ENCODE measurements around the gene KIAA1755.

KIAA1755 gene

DNA sequence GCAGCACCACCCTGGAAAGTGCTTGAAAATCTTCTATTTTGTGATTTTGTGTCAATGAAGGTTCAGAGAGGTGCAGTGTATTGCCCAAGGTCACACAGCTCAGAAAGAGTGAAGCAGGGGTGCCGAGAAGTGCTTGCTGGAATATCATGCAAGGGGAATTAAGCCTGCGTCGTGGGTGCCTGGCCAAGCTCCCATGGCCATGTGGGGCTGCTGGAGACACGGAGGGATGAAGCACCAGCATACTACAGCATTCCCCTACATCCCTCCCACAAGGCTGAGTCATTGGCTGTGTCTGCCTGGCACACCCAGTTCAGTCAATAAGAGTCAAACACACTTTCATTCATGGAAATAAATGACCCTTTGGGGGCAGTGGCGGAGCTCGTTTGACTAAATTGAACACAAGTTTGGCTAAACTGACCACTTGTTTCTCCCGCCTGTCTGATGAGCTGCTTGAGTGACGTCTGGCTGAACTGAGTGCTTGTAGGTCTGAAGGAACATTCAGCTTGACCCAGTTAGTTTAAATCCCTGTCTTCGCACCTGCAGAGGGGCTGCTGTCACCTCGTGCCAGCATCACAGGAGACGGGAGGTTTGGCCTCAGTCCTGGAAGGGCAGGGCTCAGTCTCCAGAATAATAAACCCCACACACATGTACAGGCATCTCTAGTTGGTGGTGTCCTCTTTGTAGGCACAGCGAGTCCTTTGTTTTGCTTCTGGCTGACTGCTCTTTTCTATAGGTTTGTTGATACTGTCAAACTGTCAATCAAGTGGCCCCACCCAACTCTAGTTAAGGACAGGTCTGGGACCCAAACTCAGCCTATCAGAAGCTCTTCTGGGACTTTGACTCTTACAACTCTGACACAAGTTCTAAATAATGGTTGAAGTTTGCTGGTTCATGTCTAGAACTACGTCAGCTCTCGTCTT is 87.0 kb downstream of the KIAA1755 start:
- H3K79me2 ChIP-seq (ENCODE audit: insufficient read depth, low read length) = no peaks in the 10 kb centered on the region
- H3K36me3 ChIP-seq (ENCODE audit: insufficient read depth, low read length) = no peaks in the 10 kb centered on the region
- no peaks in the 10 kb centered on the region for H4K20me1 ChIP-seq (ENCODE audit: insufficient read depth, low read length, poor library complexity, severe bottlenecking)
- no peaks in the 10 kb centered on the region for H3K4me1 ChIP-seq (ENCODE audit: insufficient read depth, low read length, poor library complexity, severe bottlenecking)
- H3K9ac ChIP-seq (ENCODE audit: low read depth, low read length, poor library complexity, severe bottlenecking) = no peak overlapping the region
- no peaks in the 10 kb centered on the region for H3K9me2 ChIP-seq (replicated peaks; ENCODE audit: low read depth, low read length)
- H3K27me3 ChIP-seq (ENCODE audit: insufficient read depth, low read length, poor library complexity, severe bottlenecking) = no peaks in the 10 kb centered on the region
- no peaks in the 10 kb centered on the region for H3F3A ChIP-seq (ENCODE audit: low read depth)
- no peak overlapping the region for H2AFZ ChIP-seq (ENCODE audit: low read length)
- H3K9me3 ChIP-seq (ENCODE audit: insufficient read depth, low read depth, low read length) = no peaks in the 10 kb centered on the region
- H3K4me2 ChIP-seq (ENCODE audit: low read depth, low read length, poor library complexity, severe bottlenecking) = no peak overlapping the region
- TF ChIP-seq, protein P1, sequence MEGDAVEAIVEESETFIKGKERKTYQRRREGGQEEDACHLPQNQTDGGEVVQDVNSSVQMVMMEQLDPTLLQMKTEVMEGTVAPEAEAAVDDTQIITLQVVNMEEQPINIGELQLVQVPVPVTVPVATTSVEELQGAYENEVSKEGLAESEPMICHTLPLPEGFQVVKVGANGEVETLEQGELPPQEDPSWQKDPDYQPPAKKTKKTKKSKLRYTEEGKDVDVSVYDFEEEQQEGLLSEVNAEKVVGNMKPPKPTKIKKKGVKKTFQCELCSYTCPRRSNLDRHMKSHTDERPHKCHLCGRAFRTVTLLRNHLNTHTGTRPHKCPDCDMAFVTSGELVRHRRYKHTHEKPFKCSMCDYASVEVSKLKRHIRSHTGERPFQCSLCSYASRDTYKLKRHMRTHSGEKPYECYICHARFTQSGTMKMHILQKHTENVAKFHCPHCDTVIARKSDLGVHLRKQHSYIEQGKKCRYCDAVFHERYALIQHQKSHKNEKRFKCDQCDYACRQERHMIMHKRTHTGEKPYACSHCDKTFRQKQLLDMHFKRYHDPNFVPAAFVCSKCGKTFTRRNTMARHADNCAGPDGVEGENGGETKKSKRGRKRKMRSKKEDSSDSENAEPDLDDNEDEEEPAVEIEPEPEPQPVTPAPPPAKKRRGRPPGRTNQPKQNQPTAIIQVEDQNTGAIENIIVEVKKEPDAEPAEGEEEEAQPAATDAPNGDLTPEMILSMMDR (conservative IDR thresholded peaks at IDR 0.05; ENCODE audit: low read length) = no peak
- no peak for TF ChIP-seq EZH2phosphoT487 (IDR thresholded peaks at IDR 0.05; ENCODE audit: borderline replicate concordance)
- no peak overlapping the region for H3K4me3 ChIP-seq (ENCODE audit: low read length, poor library complexity, severe bottlenecking)

DNA sequence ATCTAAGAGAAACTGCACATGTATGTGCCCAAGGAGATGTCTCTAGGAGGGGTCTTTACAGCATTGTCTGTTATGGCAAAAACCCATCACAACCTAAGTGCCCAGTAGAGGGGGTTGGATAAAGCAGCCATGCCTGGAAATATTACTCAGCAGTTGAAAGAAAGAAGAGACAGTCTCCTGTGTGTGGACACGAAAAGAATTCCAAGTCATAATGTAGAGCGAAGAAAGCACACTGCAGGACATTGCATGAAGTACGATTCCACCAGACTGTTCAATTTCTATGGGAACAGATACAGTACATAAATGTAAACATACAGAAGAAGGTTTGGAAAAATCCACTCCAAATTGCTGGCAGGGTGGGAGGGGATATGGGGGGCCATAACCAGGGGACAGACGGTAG is 88.1 kb downstream of the KIAA1755 start:
- no peaks in the 10 kb centered on the region for H3K9me3 ChIP-seq (ENCODE audit: insufficient read depth, low read depth, low read length)
- H3K4me2 ChIP-seq (ENCODE audit: low read depth, low read length, poor library complexity, severe bottlenecking) = no peak overlapping the region
- no peaks in the 10 kb centered on the region for H3K79me2 ChIP-seq (ENCODE audit: insufficient read depth, low read length)
- no peak overlapping the region for H3K4me3 ChIP-seq (ENCODE audit: low read length, poor library complexity, severe bottlenecking)
- H3K36me3 ChIP-seq (ENCODE audit: insufficient read depth, low read length) = no peaks in the 10 kb centered on the region
- H4K20me1 ChIP-seq (ENCODE audit: insufficient read depth, low read length, poor library complexity, severe bottlenecking) = no peaks in the 10 kb centered on the region
- no peaks in the 10 kb centered on the region for H3F3A ChIP-seq (ENCODE audit: low read depth)
- no peaks in the 10 kb centered on the region for H3K27me3 ChIP-seq (ENCODE audit: insufficient read depth, low read length, poor library complexity, severe bottlenecking)
- no peak overlapping the region for H3K9ac ChIP-seq (ENCODE audit: low read depth, low read length, poor library complexity, severe bottlenecking)
- H3K4me1 ChIP-seq (ENCODE audit: insufficient read depth, low read length, poor library complexity, severe bottlenecking) = no peaks in the 10 kb centered on the region
- no peaks in the 10 kb centered on the region for H3K9me2 ChIP-seq (replicated peaks; ENCODE audit: low read depth, low read length)
- no peak for TF ChIP-seq EZH2phosphoT487 (IDR thresholded peaks at IDR 0.05; ENCODE audit: borderline replicate concordance)
- TF ChIP-seq, protein P1 (conservative IDR thresholded peaks at IDR 0.05; ENCODE audit: low read length) = peak; percentile 29; the same call in 1 of the 2 replicates
- H2AFZ ChIP-seq (ENCODE audit: low read length) = no peak overlapping the region

DNA sequence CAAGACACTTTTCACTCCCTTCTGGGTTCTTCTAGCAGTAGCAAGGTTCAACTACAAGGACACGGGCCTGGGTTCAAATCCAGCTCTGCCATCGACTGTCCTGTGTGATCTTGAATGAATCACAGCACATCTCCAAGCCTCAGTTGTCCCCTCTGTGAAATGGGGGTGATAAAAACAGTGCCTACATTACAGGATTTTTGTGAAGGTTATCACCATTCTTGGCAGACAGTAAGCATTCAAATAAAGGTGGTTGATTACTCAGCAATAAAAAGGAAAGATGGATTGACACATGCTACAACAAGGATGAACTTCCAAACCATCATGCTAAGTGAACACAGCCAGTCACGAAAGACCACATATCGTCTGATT is 88.9 kb downstream of the KIAA1755 start:
- no peak overlapping the region for H3K9ac ChIP-seq (ENCODE audit: low read depth, low read length, poor library complexity, severe bottlenecking)
- H3K4me2 ChIP-seq (ENCODE audit: low read depth, low read length, poor library complexity, severe bottlenecking) = no peak overlapping the region
- no peak overlapping the region for H3K4me3 ChIP-seq (ENCODE audit: low read length, poor library complexity, severe bottlenecking)
- H3K27me3 ChIP-seq (ENCODE audit: insufficient read depth, low read length, poor library complexity, severe bottlenecking) = no peaks in the 10 kb centered on the region
- no peaks in the 10 kb centered on the region for H4K20me1 ChIP-seq (ENCODE audit: insufficient read depth, low read length, poor library complexity, severe bottlenecking)
- H3K4me1 ChIP-seq (ENCODE audit: insufficient read depth, low read length, poor library complexity, severe bottlenecking) = no peaks in the 10 kb centered on the region
- H2AFZ ChIP-seq (ENCODE audit: low read length) = no peak overlapping the region
- no peak for TF ChIP-seq EZH2phosphoT487 (IDR thresholded peaks at IDR 0.05; ENCODE audit: borderline replicate concordance)
- TF ChIP-seq, protein P1 (conservative IDR thresholded peaks at IDR 0.05; ENCODE audit: low read length) = no peak
- H3K36me3 ChIP-seq (ENCODE audit: insufficient read depth, low read length) = no peaks in the 10 kb centered on the region
- no peaks in the 10 kb centered on the region for H3F3A ChIP-seq (ENCODE audit: low read depth)
- H3K9me2 ChIP-seq (replicated peaks; ENCODE audit: low read depth, low read length) = no peaks in the 10 kb centered on the region
- H3K79me2 ChIP-seq (ENCODE audit: insufficient read depth, low read length) = no peaks in the 10 kb centered on the region
- no peaks in the 10 kb centered on the region for H3K9me3 ChIP-seq (ENCODE audit: insufficient read depth, low read depth, low read length)
